C4-2B (cell line): Measurements from ENCODE around the gene UBXN11.

Experiments
- H3K27ac ChIP-seq: fragments of 450-650 bp; 2 replicates; pipeline ENCODE4 v1.5.1; 2017
- CTCF ChIP-seq: fragments of 450-650 bp; conservative IDR thresholded peaks from 2 replicates; pipeline ENCODE4 v1.5.1; 2017; ENCODE audit warnings: mild to moderate bottlenecking
- ZFX ChIP-seq: fragments of 450-650 bp; IDR thresholded peaks from 2 replicates; pipeline ENCODE4 v1.6.1; 2017

The UBXN11 gene

GRCh38 chr1:26284597-26285347 lies 21.7 kb downstream of the UBXN11 start:
- no peak for TF ChIP-seq ZFX
- peak; percentile 74 for TF ChIP-seq CTCF
- no peak overlapping the region for H3K27ac ChIP-seq

GRCh38 chr1:26283871-26284596 lies 22.4 kb downstream of the UBXN11 start:
- no peak overlapping the region for H3K27ac ChIP-seq
- TF ChIP-seq ZFX = no peak
- TF ChIP-seq CTCF = no peak

GRCh38 chr1:26283279-26283853 lies 23.1 kb downstream of the UBXN11 start:
- no peak overlapping the region for H3K27ac ChIP-seq
- TF ChIP-seq ZFX (no peak), CTCF (no peak)

GRCh38 chr1:26282401-26282918 lies 24.0 kb downstream of the UBXN11 start:
- TF ChIP-seq ZFX = no peak
- TF ChIP-seq CTCF = no peak
- no peak overlapping the region for H3K27ac ChIP-seq

- no peak overlapping the region for H3K27ac ChIP-seq
- no peak for TF ChIP-seq ZFX
- TF ChIP-seq CTCF = no peak
Observed at GRCh38 chr1:26281971-26282370, 24.5 kb downstream of the UBXN11 start.

- TF ChIP-seq ZFX (no peak), CTCF (no peak)
- no peak overlapping the region for H3K27ac ChIP-seq
Observed at GRCh38 chr1:26281091-26281958, 25.1 kb downstream of the UBXN11 start.
